K562 (cell line): Measurements from ENCODE around the gene NEDD8. TPM values are rescaled to one million over a fixed set of nuclear protein-coding genes. Genes with fewer than 3 reads are reported as not detected.

ENCODE experiments used
- ATAC-seq: fragments of 200-7000 bp; cut with Tn5 transposase; 3 replicates; pipeline ENCODE4 v1.9.1; 2020; ENCODE audit warnings: moderate library complexity
- BruUV-seq: library from RNA; stranded (reverse); fragments of 400-500 nt; replicated peaks from 2 replicates; lab custom pipeline; 2021; lab: Mats Ljungman, UMichigan
- CTCF ChIA-PET: fragments of 300-600 bp; formaldehyde crosslinking; extraction: SDS; loops from one replicate; lab custom pipeline; 2021; ENCODE audit warnings: low intra/inter-chr PET ratio; lab: Yijun Ruan, JAX
- POLR2A ChIA-PET: fragments of 300-600, 350-650 bp; sonication (Branson Sonifier 250); formaldehyde crosslinking; extraction: SDS; loops from one replicate; lab custom pipeline; 2021; ENCODE audit warnings: antibody characterized with exemption, inconsistent platforms; lab: Yijun Ruan, JAX
- DNase-seq, 4 experiments: peaks; one replicate each; pipeline versions ENCODE4 v3.0.0 to v3.0.0-alpha.2; 2011 to 2018; ENCODE audit warnings: low spot score in 3 of 4, mixed read lengths in 3 of 4; ENCODE audit errors: extremely low read depth in 1 of 4
- FAIRE-seq: peaks from 2 replicates; lab custom pipeline; 2011; peaks lifted over from hg19 to GRCh38; lab: Jason Lieb, UNC
- H2AFZ ChIP-seq: 2 replicates; pipeline ENCODE4 v1.6.0; 2011; ENCODE audit warnings: low read depth, low read length, control low read depth, inconsistent platforms
- H3K27ac ChIP-seq: fragments of 200-600 bp; 3 replicates; pipeline ENCODE4 v1.8.0; 2011; ENCODE audit warnings: low read depth, mild to moderate bottlenecking, control low read depth, inconsistent platforms, low read length, moderate library complexity, mixed read lengths; ENCODE audit errors: extremely low read depth
- H3K27me3 ChIP-seq, 2 experiments: fragments of 300-600 bp in 1 of 2; 2 replicates in 1 of 2; 3 replicates in 1 of 2; pipeline versions ENCODE4 v1.6.0 to v1.8.0; 2011; ENCODE audit warnings: inconsistent platforms in 2 of 2, low read length in 2 of 2, mild to moderate bottlenecking in 1 of 2, mixed read lengths in 1 of 2, moderate library complexity in 1 of 2; ENCODE audit not compliant: control insufficient read depth in 2 of 2, insufficient read depth in 2 of 2
- H3K36me3 ChIP-seq: fragments of 300-600 bp; 3 replicates; pipeline ENCODE4 v1.8.0; 2011; ENCODE audit warnings: mild to moderate bottlenecking, low read length, inconsistent platforms; ENCODE audit not compliant: control insufficient read depth, insufficient read depth
- H3K4me1 ChIP-seq, 2 experiments: fragments of 200-600 bp in 1 of 2; replicated peaks in 1 of 2; 2 replicates in 1 of 2; 3 replicates in 1 of 2; pipeline versions ENCODE4 v1.5.1 to v1.8.0; 2011; ENCODE audit warnings: inconsistent platforms in 2 of 2, low read length in 2 of 2, mild to moderate bottlenecking in 1 of 2, mixed read lengths in 1 of 2, moderate library complexity in 1 of 2; ENCODE audit not compliant: control insufficient read depth in 2 of 2, insufficient read depth in 2 of 2
- H3K4me2 ChIP-seq: 2 replicates; pipeline ENCODE4 v1.6.1; 2011; ENCODE audit warnings: low read length, control low read depth, inconsistent platforms, mixed read lengths; ENCODE audit not compliant: insufficient read depth
- H3K4me3 ChIP-seq: fragments of 200-600 bp; sonication (generic), shearing (Covaris generic); 2 replicates; pipeline ENCODE4 v1.5.1; 2016; ENCODE audit warnings: control low read depth, inconsistent platforms
- H3K79me2 ChIP-seq: fragments of 200-600 bp; 3 replicates; pipeline ENCODE4 v1.8.0; 2011; ENCODE audit warnings: low read length, inconsistent platforms; ENCODE audit not compliant: control insufficient read depth, insufficient read depth
- H3K9ac ChIP-seq, 2 experiments: 2 replicates each; pipeline versions ENCODE4 v1.6.0 to v1.6.1; 2011; ENCODE audit warnings: low read depth in 2 of 2, low read length in 2 of 2, control low read depth in 1 of 2, inconsistent platforms in 1 of 2, mild to moderate bottlenecking in 1 of 2, mixed read lengths in 1 of 2; ENCODE audit not compliant: insufficient read depth in 1 of 2
- H3K9me1 ChIP-seq: one replicate; pipeline ENCODE4 v1.6.0; 2011; ENCODE audit warnings: inconsistent platforms, mild to moderate bottlenecking, low read length, moderate library complexity; ENCODE audit not compliant: control insufficient read depth, insufficient read depth
- H3K9me3 ChIP-seq: replicated peaks from 2 replicates; pipeline ENCODE4 v1.5.1; 2011; ENCODE audit warnings: low read depth, low read length, inconsistent platforms; ENCODE audit not compliant: control insufficient read depth, insufficient read depth
- H4K20me1 ChIP-seq: replicated peaks from 2 replicates; pipeline ENCODE4 v1.6.1; 2011; ENCODE audit warnings: low read length, inconsistent platforms, mixed read lengths; ENCODE audit not compliant: control insufficient read depth, insufficient read depth
- EP400 ChIP-seq: fragments of 450-650 bp; IDR thresholded peaks from 2 replicates; pipeline ENCODE4 v1.6.1; 2017; ENCODE audit warnings: antibody characterized with exemption, mild to moderate bottlenecking, moderate library complexity
- HNRNPH1 ChIP-seq: fragments of 200-400 bp; formaldehyde crosslinking; optimal IDR thresholded peaks from 2 replicates; pipeline ENCODE3; 2017; ENCODE audit warnings: low read depth, mild to moderate bottlenecking, low read length, moderate library complexity
- MAFF ChIP-seq: IDR thresholded peaks from 2 replicates; pipeline ENCODE4 v1.6.1; 2012; ENCODE audit warnings: low read length, improper control_type of control experiment
- MYNN ChIP-seq, 2 experiments: sonication (generic); formaldehyde crosslinking in 1 of 2; IDR thresholded peaks; 2 replicates each; pipeline versions ENCODE4 v1.5.0 to v1.6.1; 2016 to 2020; ENCODE audit warnings: antibody characterized with exemption in 1 of 2, missing genetic modification reagents in 1 of 2
- POLR3A ChIP-seq: IDR thresholded peaks from 2 replicates; pipeline ENCODE4 v1.6.1; 2011; ENCODE audit warnings: borderline replicate concordance, mild to moderate bottlenecking, moderate library complexity; ENCODE audit not compliant: insufficient read length, insufficient read depth; ENCODE audit errors: extremely low read depth
- POLR3G ChIP-seq: IDR thresholded peaks from 2 replicates; pipeline ENCODE4 v1.6.1; 2011; ENCODE audit not compliant: insufficient read length, insufficient replicate concordance; ENCODE audit errors: extremely low read depth
- PTTG1 ChIP-seq: fragments of 450-650 bp; IDR thresholded peaks from 2 replicates; pipeline ENCODE4 v1.6.1; 2016; ENCODE audit warnings: low read depth, mild to moderate bottlenecking, missing genetic modification characterization, missing compliant biosample characterization
- SRSF1 ChIP-seq: fragments of 200-400 bp; formaldehyde crosslinking; IDR thresholded peaks from 2 replicates; pipeline ENCODE4 v1.6.1; 2017; ENCODE audit warnings: mild to moderate bottlenecking, low read depth, low read length, moderate library complexity
- WGBS: fragments of 100-300 bp; shearing (Covaris generic); methylation state at CpG from one replicate; pipeline ENCODE4 v1.1.6; 2016; ENCODE audit warnings: low coverage, mixed read lengths; ENCODE audit not compliant: insufficient coverage; ENCODE audit errors: missing lambda C conversion rate; 5-methylcytosine and 5-hydroxymethylcytosine counted together
- in situ Hi-C: fragments of 300-500 bp; cut with MboI; formaldehyde crosslinking; loops from 4 replicates; pipeline ENCODE4 v1.15.0; 2018; ENCODE audit warnings: inconsistent platforms, mixed read lengths
- intact Hi-C: fragments of 100-400 bp; cut with micrococcal nuclease; formaldehyde crosslinking; loops from 2 replicates; pipeline ENCODE4 v1.14.2; 2022
- polyA plus RNA-seq, 8 experiments: library from polyadenylated mRNA; depleted of rRNA in 4 of 8; stranded (reverse) in 5 of 8; unstranded in 3 of 8; fragments of >200 nt; fragmentation: Nextera tagmentation in 2 of 8; fragmentation: Illumina TruSeq in 1 of 8; extraction: Ambion mirVana in 2 of 8; extraction: Trizol in 1 of 8; gene quantifications; 2 replicates each; pipeline versions ENCODE4 v1.2.1 to v1.2.3, GENCODE V29; 2011 to 2014; ENCODE audit warnings: inconsistent platforms in 1 of 8, missing spikeins in 1 of 8
- total RNA-seq, 7 experiments: library from RNA; depleted of rRNA in 6 of 7; stranded (reverse); fragments of >200 nt in 6 of 7; fragmentation: Illumina TruSeq in 2 of 7; extraction: Trizol in 2 of 7; gene quantifications; 2 replicates each; pipeline versions ENCODE4 v1.2.1 to v1.2.3, GENCODE V29; 2011 to 2021; ENCODE audit warnings: low replicate concordance in 1 of 7
- TF ChIP-seq, protein P1 (sequence below): IDR thresholded peaks from 2 replicates; pipeline ENCODE4 v1.6.1; 2014; ENCODE audit warnings: antibody characterized with exemption
- TF ChIP-seq, protein P2 (sequence below): sonication (generic); formaldehyde crosslinking; IDR thresholded peaks from 2 replicates; pipeline ENCODE4 v1.8.0; 2022; ENCODE audit warnings: missing genetic modification reagents, mild to moderate bottlenecking, borderline replicate concordance
- TF ChIP-seq, protein P3 (sequence below): sonication (generic); formaldehyde crosslinking; IDR thresholded peaks from 2 replicates; pipeline ENCODE4 v1.8.1; 2023; ENCODE audit warnings: mild to moderate bottlenecking, missing genetic modification reagents

Gene NEDD8
- total and polyA plus RNA-seq, 9 of the 15 experiments (the other 6 are each of a cell fraction or from before 2014, with no cell fraction given): 142 to 691 (median 260) TPM

DNA sequence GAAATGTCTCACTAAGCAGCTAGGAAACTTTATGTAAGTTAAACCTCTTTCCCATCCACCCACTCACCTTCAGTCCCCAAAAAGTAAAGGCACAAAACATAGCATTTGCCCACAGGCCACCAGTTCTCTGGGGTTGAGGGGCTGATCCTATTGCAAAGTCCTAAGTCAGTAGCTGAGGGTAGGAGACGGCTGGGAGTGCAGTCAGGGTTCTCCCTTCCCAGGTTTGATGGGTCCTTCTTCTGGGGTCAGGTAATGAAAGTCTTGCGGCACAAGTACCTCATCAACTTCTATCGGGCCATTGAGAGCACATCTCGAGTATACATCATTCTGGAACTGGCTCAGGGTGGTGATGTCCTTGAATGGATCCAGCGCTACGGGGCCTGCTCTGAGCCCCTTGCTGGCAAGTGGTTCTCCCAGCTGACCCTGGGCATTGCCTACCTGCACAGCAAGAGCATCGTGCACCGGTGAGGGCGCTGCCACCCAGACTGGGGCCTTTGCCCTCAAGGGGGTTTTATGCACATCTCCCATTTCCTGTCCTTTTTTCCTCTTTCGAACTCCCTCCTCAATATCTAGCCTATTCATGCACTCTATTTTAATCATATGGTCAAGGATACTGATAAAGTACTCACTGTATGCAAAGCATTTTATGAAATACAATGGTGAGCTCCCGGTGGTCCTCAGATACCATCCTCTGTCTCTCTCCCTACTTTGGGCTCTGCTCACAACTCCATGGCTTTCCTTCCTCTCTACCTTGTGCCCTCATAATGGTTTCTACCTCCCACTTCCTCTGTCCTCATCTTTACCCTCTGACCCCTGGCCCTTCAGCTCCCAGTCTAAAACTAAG lies 25.7 kb downstream of the NEDD8 start:
- WGBS: 98% methylated on average over 10 of the region's 11 CpGs
- Histone ChIP-seq H2AFZ (no peak overlapping the region), H3K9me3 (no peaks in the 10 kb centered on the region), H3K27me3 (no peaks in the 10 kb centered on the region), H4K20me1 (no peaks in the 10 kb centered on the region; the same call in 1 of the 2 replicates), H3K9ac (no peak overlapping the region), H3K9me1 (no peaks in the 10 kb centered on the region), H3K4me2 (no peak overlapping the region), H3K4me3 (no peak overlapping the region), H3K79me2 (0 out of 3 replicates have a peak, but pooled peaks cover 3% of the 10 kb centered on the region), H3K36me3 (peaks cover 62% of the 10 kb centered on the region; the same call in 2 of the 3 replicates), H3K27ac (no peak overlapping the region), H3K4me1 (peaks cover 8 to 13% of the 10 kb centered on the region in 2 experiments; a peak in 4 of 5 replicates)
- ATAC-seq (no peak), DNase-seq (no peak), FAIRE-seq (no peak)
- TF ChIP-seq, protein P1, sequence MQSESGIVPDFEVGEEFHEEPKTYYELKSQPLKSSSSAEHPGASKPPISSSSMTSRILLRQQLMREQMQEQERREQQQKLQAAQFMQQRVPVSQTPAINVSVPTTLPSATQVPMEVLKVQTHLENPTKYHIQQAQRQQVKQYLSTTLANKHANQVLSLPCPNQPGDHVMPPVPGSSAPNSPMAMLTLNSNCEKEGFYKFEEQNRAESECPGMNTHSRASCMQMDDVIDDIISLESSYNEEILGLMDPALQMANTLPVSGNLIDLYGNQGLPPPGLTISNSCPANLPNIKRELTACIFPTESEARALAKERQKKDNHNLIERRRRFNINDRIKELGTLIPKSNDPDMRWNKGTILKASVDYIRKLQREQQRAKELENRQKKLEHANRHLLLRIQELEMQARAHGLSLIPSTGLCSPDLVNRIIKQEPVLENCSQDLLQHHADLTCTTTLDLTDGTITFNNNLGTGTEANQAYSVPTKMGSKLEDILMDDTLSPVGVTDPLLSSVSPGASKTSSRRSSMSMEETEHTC: no peak
- TF ChIP-seq EP400: no peak
- no peak for TF ChIP-seq PTTG1
- TF ChIP-seq SRSF1: no peak
- TF ChIP-seq MAFF: no peak
- TF ChIP-seq POLR3G: no peak
- TF ChIP-seq MYNN (IDR thresholded peaks at IDR 0.05): no peak
- no peak for TF ChIP-seq MYNN (CRISPR knock-in tag; IDR thresholded peaks at IDR 0.05)
- TF ChIP-seq, protein P2, sequence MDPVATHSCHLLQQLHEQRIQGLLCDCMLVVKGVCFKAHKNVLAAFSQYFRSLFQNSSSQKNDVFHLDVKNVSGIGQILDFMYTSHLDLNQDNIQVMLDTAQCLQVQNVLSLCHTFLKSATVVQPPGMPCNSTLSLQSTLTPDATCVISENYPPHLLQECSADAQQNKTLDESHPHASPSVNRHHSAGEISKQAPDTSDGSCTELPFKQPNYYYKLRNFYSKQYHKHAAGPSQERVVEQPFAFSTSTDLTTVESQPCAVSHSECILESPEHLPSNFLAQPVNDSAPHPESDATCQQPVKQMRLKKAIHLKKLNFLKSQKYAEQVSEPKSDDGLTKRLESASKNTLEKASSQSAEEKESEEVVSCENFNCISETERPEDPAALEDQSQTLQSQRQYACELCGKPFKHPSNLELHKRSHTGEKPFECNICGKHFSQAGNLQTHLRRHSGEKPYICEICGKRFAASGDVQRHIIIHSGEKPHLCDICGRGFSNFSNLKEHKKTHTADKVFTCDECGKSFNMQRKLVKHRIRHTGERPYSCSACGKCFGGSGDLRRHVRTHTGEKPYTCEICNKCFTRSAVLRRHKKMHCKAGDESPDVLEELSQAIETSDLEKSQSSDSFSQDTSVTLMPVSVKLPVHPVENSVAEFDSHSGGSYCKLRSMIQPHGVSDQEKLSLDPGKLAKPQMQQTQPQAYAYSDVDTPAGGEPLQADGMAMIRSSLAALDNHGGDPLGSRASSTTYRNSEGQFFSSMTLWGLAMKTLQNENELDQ (CRISPR knock-in tag): no peak
- no peak for TF ChIP-seq POLR3A
- TF ChIP-seq, protein P3, sequence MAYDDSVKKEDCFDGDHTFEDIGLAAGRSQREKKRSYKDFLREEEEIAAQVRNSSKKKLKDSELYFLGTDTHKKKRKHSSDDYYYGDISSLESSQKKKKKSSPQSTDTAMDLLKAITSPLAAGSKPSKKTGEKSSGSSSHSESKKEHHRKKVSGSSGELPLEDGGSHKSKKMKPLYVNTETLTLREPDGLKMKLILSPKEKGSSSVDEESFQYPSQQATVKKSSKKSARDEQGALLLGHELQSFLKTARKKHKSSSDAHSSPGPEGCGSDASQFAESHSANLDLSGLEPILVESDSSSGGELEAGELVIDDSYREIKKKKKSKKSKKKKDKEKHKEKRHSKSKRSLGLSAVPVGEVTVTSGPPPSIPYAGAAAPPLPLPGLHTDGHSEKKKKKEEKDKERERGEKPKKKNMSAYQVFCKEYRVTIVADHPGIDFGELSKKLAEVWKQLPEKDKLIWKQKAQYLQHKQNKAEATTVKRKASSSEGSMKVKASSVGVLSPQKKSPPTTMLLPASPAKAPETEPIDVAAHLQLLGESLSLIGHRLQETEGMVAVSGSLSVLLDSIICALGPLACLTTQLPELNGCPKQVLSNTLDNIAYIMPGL (CRISPR knock-in tag): no peak
- TF ChIP-seq HNRNPH1: no peak
- ChIA-PET CTCF (no interaction called here), POLR2A (interaction anchor here (0.8 to 4.0 kb wide), 4 partner anchors 11 to 101 kb away, joined by 3 to 19 read pairs (median 4); partner anchors contain the start of genes CIDEB and TM9SF1)
- BruUV-seq: no TSS peak
- intact Hi-C loops (no loop called here), in situ Hi-C loops (no loop called here)
